H1 (cell line): ENCODE measurements around the gene GJB4. TPM values are rescaled to one million over a fixed set of nuclear protein-coding genes. Genes with fewer than 3 reads are reported as not detected.

Experiments used
- BACH1 ChIP-seq: IDR thresholded peaks from 2 replicates; pipeline ENCODE4 v1.6.1; 2012; ENCODE audit warnings: low read length, improper control_type of control experiment
- BCL11A ChIP-seq, 2 experiments: IDR thresholded peaks; one replicate each; pipeline ENCODE4 v1.6.1; 2011; ENCODE audit warnings: low read depth in 2 of 2, low read length in 2 of 2, mild to moderate bottlenecking in 2 of 2
- CBX5 ChIP-seq: fragments of 300-800, 300-1000 bp; sonication (generic); IDR thresholded peaks from 2 replicates; pipeline ENCODE4 v1.7.1; 2016; ENCODE audit warnings: antibody characterized with exemption, low read length, low read depth
- CREB1 ChIP-seq: IDR thresholded peaks from 2 replicates; pipeline ENCODE4 v1.6.1; 2012; ENCODE audit warnings: inconsistent platforms
- CTBP2 ChIP-seq: IDR thresholded peaks from 2 replicates; pipeline ENCODE4 v1.7.0; 2011; ENCODE audit warnings: borderline replicate concordance, mild to moderate bottlenecking, moderate library complexity, mixed read lengths, low read length; ENCODE audit not compliant: insufficient read depth, insufficient read length
- HDAC2 ChIP-seq, 2 experiments: fragments of 300-600 bp in 1 of 2; sonication (generic) in 1 of 2; IDR thresholded peaks; 2 replicates each; pipeline ENCODE4 v1.6.1; 2011 to 2012; ENCODE audit warnings: low read depth in 2 of 2, low read length in 2 of 2, mild to moderate bottlenecking in 2 of 2, moderate library complexity in 2 of 2, borderline replicate concordance in 1 of 2, inconsistent platforms in 1 of 2
- POLR2A ChIP-seq, 2 experiments: IDR thresholded peaks; 1 replicate in 1 of 2; 2 replicates in 1 of 2; pipeline ENCODE4 v1.6.1; 2011; ENCODE audit warnings: low read depth in 2 of 2, low read length in 2 of 2, mild to moderate bottlenecking in 2 of 2; ENCODE audit errors: control extremely low read depth in 1 of 2
- POU5F1 ChIP-seq: IDR thresholded peaks from 2 replicates; pipeline ENCODE4 v1.6.1; 2011; ENCODE audit warnings: low read depth, mild to moderate bottlenecking, low read length, moderate library complexity
- SIX5 ChIP-seq: IDR thresholded peaks from 2 replicates; pipeline ENCODE4 v1.6.1; 2011; ENCODE audit warnings: mild to moderate bottlenecking, low read depth, low read length
- polyA plus RNA-seq, 7 experiments: library from polyadenylated mRNA; depleted of rRNA in 3 of 7; stranded (reverse) in 5 of 7; unstranded in 2 of 7; fragments of >200 nt in 5 of 7; fragments of 200-250 nt in 2 of 7; gene quantifications; 1 replicate in 5 of 7; 2 replicates in 1 of 7; 4 replicates in 1 of 7; pipeline versions ENCODE4 v1.2.1 to v1.2.3, GENCODE V29; 2011 to 2013; ENCODE audit warnings: missing spikeins in 2 of 7, mixed read lengths in 2 of 7
- total RNA-seq: library from RNA; stranded (reverse); fragmentation: NEBNext Ultra II Directional; extraction: Animal tissue kit (Norgen Biotek cat#: 25700); gene quantifications from 2 replicates; pipeline ENCODE4 v1.2.1, GENCODE V29; 2021
- TF ChIP-seq, protein P1 (sequence below): fragments of 300-600 bp; sonication (generic); IDR thresholded peaks from 2 replicates; pipeline ENCODE4 v1.7.1; 2012; ENCODE audit warnings: low read length, moderate library complexity, mild to moderate bottlenecking, inconsistent platforms; ENCODE audit not compliant: insufficient replicate concordance

The GJB4 gene
- total and polyA plus RNA-seq, 2 of the 8 experiments (the other 6 are each of a cell fraction or from before 2014, with no cell fraction given), result 0.20 to 0.41 TPM

DNA sequence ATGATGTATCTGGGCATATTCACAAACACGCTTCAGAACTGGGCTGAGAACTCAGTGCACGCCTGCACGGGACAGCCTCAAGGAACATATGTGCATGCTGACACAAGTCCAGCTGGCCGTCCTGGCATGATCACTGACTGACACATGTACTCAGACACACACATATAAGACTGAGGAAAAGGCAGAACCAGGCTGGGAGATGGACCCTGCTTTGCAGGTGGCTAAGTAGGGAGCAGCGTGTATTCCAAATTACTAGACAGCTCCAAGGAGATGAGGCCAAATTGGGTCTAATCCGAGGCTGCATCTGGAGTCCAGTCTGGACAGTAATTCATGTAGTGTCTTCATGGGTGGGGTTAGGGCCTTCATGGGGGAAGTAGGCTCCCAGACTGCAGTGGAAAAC is 46.1 kb upstream of the GJB4 start (continued):
- TF ChIP-seq, protein P1, sequence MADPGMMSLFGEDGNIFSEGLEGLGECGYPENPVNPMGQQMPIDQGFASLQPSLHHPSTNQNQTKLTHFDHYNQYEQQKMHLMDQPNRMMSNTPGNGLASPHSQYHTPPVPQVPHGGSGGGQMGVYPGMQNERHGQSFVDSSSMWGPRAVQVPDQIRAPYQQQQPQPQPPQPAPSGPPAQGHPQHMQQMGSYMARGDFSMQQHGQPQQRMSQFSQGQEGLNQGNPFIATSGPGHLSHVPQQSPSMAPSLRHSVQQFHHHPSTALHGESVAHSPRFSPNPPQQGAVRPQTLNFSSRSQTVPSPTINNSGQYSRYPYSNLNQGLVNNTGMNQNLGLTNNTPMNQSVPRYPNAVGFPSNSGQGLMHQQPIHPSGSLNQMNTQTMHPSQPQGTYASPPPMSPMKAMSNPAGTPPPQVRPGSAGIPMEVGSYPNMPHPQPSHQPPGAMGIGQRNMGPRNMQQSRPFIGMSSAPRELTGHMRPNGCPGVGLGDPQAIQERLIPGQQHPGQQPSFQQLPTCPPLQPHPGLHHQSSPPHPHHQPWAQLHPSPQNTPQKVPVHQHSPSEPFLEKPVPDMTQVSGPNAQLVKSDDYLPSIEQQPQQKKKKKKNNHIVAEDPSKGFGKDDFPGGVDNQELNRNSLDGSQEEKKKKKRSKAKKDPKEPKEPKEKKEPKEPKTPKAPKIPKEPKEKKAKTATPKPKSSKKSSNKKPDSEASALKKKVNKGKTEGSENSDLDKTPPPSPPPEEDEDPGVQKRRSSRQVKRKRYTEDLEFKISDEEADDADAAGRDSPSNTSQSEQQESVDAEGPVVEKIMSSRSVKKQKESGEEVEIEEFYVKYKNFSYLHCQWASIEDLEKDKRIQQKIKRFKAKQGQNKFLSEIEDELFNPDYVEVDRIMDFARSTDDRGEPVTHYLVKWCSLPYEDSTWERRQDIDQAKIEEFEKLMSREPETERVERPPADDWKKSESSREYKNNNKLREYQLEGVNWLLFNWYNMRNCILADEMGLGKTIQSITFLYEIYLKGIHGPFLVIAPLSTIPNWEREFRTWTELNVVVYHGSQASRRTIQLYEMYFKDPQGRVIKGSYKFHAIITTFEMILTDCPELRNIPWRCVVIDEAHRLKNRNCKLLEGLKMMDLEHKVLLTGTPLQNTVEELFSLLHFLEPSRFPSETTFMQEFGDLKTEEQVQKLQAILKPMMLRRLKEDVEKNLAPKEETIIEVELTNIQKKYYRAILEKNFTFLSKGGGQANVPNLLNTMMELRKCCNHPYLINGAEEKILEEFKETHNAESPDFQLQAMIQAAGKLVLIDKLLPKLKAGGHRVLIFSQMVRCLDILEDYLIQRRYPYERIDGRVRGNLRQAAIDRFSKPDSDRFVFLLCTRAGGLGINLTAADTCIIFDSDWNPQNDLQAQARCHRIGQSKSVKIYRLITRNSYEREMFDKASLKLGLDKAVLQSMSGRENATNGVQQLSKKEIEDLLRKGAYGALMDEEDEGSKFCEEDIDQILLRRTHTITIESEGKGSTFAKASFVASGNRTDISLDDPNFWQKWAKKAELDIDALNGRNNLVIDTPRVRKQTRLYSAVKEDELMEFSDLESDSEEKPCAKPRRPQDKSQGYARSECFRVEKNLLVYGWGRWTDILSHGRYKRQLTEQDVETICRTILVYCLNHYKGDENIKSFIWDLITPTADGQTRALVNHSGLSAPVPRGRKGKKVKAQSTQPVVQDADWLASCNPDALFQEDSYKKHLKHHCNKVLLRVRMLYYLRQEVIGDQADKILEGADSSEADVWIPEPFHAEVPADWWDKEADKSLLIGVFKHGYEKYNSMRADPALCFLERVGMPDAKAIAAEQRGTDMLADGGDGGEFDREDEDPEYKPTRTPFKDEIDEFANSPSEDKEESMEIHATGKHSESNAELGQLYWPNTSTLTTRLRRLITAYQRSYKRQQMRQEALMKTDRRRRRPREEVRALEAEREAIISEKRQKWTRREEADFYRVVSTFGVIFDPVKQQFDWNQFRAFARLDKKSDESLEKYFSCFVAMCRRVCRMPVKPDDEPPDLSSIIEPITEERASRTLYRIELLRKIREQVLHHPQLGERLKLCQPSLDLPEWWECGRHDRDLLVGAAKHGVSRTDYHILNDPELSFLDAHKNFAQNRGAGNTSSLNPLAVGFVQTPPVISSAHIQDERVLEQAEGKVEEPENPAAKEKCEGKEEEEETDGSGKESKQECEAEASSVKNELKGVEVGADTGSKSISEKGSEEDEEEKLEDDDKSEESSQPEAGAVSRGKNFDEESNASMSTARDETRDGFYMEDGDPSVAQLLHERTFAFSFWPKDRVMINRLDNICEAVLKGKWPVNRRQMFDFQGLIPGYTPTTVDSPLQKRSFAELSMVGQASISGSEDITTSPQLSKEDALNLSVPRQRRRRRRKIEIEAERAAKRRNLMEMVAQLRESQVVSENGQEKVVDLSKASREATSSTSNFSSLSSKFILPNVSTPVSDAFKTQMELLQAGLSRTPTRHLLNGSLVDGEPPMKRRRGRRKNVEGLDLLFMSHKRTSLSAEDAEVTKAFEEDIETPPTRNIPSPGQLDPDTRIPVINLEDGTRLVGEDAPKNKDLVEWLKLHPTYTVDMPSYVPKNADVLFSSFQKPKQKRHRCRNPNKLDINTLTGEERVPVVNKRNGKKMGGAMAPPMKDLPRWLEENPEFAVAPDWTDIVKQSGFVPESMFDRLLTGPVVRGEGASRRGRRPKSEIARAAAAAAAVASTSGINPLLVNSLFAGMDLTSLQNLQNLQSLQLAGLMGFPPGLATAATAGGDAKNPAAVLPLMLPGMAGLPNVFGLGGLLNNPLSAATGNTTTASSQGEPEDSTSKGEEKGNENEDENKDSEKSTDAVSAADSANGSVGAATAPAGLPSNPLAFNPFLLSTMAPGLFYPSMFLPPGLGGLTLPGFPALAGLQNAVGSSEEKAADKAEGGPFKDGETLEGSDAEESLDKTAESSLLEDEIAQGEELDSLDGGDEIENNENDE, result no peak
- TF ChIP-seq POLR2A (IDR thresholded peaks at IDR 0.05; ENCODE audit: control extremely low read depth in 1 of 2, low read depth in 2 of 2, low read length in 2 of 2) (no peak), POU5F1 (no peak), BACH1 (no peak), SIX5 (no peak), HDAC2 (IDR thresholded peaks at IDR 0.05; ENCODE audit: borderline replicate concordance in 1 of 2, low read depth in 2 of 2, low read length in 2 of 2) (no peak), BCL11A (IDR thresholded peaks at IDR 0.05; ENCODE audit: low read depth in 2 of 2, low read length in 2 of 2) (no peak), CBX5 (no peak), CREB1 (no peak), CTBP2 (no peak)
